HG03196 (cell line): ENCODE results near the gene RANBP3.
"Not testable (repeated sequence)": the region's sequence is repeated elsewhere in the genome, so short reads cannot be mapped to it uniquely, and the experiment has no call there.

Source experiments
- ATAC-seq: cut with Tn5 transposase; IDR thresholded peaks from one replicate; pipeline ENCODE4 v1.9.1; 2021; ENCODE audit not compliant: unreplicated experiment

The RANBP3 gene

DNA sequence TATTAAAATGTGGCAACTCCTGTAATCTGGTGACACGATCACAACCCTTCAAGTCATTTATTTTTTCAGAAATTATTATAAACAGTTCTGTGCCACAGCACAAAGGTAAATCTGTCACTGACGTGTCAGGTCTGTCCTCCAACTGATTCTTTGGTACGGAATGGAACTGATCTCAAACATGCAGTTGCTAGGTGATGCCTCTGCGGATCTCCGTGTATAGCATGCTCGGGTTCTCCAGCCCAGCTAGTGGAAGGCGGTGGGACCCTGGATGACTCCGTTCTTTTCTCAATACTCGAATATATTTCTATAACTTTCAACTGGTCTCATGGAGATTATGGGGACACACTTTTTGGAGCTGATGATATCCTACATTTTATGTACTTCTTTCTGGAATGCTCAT is 11.0 kb downstream of the RANBP3 start:
- ATAC-seq, result no peak

DNA sequence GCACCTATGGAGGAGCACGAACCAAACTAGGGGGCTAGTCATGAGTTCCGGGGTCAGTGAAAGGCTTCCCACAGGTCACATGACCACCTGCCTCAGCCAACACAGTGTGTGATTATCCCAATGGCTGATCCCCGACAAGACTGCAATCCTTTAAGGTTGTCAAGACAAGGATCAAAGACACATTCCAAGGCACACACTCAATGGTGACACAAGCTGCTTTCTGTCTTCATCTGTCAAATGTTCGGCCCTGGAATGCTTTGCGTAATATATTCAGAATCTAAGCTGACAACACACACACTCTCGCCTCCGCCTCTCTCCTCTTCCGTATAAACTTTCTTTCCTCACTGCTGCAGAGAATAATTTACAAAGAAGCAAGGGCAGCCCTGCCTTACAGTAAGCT is 11.7 kb downstream of the RANBP3 start:
- ATAC-seq, result no peak

DNA sequence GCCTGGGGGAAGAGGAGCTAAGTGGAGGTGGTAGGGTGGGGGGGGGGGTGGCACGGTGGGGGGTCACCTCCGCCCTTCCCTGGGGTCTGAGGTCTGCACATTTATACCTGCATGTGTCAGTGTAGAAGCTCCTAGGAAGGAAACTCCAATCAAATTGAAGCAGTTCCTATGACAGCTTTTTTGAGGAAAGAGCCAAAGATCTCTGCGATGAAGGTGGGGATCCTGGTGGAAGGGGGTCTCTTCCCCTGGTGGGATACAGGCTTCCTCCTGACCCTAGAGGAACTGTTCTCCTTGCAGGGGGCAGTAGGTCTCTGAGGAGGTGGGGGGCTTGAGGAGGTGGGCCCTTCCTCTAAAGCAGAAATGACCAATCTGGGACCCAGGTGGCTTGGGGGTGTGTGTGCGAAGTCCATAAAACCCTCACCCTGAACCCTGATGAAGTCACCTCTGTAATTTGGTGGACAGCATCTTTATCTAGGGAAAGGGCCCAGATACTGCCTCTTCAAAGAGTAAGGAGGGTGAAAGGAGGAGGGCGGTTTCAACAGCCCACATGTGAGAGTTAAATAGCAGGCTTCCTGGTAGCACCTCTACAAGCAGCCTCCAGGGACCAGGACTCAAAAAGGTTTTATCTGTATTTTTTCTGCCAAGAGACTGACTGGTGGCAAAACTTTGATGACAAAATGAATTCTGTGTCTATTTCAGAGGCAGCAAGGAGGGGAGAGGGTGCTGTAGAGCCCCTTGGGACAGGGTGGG is 12.9 kb downstream of the RANBP3 start:
- no peak for ATAC-seq

DNA sequence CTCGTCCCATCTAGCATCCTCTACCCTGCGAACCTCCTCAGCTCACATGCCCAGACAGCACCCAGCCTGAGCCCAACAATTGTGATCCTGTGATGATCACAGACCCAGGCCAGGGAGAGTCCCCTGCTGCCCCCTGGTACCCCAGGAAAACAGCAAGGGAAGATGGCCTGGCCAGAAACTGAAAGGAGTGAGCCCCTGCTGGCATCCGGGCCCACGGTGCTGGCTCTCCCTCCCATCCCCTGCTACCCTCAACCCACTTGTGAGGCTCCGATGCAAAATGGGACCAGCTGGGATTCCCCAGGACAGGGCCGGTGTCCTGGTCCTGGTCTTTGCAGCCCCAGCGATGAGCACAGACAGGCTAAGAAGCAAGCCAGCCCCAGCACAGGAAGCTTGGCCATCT is 14.1 kb downstream of the RANBP3 start:
- ATAC-seq, result no peak

DNA sequence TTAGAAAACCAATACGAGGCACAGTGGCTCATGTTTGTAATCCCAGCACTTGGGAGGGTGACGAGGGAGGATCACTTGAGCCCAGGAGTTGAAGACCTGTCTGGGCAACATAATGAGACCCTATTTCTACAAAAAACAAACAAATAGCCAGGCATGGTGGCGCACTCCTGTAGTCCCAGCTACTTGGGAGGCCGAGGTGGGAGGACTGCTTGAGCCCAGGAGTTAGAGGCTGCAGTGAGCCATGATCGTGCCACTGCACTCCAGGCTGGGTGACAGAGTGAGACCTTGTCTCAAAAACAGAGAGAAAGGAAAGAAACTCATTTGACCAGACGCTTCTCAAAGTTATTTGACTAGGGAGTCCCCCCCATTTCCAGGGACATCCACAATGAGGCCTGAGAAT is 14.7 kb downstream of the RANBP3 start:
- not testable (repeated sequence) for ATAC-seq

DNA sequence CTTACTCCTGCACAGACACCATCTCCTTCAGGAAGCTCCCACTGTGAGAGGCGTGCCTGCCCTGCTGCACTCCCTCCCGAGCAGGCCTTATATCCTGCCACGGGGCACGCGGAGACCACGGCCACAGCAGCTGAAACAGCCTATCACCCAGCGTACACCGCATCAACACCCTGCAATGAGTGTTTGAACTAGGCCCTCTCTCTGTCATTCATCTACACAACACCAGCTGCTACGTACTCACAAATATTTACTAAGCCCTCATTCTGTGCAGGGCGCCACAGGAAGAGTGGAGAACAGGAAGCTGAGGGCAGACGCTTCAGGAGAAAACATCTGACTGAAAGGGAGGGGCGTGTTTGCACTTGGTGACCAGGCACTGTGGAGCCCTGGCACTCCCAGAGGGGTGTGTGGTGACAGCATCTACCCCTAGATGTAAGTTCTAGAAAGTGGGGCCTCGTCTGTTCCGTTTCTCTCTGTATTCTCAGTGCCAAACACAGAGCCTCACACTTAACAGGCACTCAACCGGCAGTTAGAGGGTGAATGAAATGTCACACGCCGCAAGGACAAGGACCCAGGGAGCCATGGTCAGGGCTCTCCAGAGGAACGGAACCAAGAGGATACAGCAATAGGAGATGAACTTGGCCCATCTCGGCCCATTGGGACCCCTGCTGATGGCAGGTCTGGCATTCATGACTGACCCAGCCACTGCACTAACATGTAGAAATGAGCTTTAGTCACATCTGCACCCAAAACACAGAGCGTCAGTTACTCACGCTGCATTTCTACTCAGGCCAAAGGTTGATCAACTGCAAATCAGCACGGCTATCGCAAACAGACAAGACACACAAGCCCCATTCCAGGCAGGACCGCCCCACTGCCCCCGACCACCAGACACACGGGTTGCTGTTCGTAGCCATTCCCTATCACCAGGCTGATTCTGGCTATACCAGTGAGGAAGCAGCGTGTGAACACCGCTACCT is 15.7 kb downstream of the RANBP3 start:
- ATAC-seq, result no peak

DNA sequence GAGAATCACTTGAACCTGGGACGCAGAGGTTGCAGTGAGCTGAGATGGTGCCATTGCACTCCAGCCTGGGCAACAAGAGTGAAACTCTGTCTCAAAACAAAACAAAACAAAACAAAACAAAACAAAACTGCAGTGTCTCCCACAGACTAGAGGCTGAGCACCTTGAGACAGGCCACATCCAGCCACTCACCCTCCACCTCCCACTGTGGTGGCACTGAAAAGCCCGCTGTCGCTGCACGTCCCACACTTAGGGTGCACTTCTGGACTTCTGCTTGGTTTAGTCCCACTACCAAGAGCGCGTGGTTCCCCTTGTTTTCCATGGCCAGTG is 16.3 kb downstream of the RANBP3 start:
- ATAC-seq, result not testable (repeated sequence)

DNA sequence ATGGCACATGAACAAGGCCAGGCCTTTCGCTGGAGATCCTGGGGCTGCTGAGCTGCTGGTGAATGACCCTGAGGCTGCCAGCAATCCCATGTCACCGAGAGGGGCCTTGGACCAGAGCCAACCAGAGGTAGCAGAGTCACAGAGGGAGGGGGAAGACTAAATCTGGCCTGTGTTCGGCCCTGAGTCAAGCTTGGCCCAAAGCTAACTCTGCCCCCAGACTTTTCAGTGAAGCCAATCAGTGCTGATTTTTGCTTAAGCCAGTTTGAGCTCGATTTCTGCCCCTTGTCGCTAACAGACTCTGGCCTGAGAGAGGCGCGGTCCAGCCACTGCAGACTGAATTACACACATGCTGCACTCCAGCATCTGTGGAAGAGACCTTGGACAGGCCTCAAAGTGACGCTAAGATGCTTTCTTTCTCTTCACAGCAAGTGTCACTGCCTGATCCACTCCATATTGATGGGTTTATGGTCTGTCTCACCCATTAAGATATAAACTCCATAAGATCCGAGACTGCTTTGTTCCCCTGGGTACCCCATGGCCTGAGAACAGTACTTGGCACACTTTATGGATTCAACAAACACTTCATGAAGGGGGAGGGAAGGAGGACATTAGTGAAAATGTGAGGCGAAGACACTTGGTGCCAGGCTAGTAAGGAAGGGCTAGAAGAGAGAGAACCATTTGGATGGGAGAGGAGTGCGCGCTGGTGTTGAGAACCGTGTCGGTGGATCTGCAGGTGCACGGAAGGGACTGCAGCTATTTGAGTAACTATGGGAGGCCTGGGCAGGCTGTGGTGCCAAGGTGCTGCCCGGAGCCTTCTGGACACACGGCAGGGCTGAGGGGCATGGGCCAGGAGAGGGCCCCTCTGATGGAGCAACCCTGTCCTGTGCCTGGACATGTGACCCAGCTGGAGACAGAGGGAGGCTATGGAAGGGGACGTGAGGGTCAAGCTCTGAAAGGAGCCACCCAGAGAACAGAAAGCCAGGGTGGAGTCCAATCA is 17.6 kb downstream of the RANBP3 start:
- no peak for ATAC-seq

DNA sequence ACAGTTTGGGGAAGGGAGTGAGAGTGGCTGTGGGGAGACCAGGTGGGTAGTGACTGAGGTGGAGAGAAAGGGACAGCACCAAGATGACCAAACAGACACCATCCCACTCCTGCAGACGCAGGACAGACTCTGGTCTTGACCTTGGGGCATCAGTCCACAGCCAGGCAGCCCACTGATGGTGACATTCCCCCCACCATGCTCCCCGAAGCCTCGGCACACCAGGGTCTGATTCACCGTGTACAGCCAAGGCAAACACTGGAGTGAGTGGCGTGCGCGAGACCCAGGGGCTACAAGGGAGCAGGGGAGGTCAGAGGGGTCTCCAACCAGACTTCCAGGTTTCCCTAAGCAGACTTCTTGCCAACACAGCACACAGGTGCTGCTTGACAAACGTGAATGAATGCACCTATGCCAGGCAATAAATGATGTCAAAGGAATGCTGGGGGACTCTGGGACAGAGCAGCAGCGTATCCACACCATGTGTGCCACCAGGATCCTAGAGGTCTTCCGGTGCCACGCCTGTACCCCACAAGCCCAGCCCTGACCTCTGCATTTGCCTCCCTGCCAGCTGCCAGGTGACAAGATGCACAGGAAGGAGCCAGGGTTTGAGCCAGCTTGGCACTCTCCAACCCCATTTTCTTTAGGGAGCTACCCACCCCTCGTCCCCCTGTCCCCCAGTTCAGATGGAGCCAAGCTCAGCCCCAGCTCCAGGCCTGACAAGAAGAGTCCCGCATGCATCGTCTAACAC is 18.5 kb downstream of the RANBP3 start:
- no peak for ATAC-seq

DNA sequence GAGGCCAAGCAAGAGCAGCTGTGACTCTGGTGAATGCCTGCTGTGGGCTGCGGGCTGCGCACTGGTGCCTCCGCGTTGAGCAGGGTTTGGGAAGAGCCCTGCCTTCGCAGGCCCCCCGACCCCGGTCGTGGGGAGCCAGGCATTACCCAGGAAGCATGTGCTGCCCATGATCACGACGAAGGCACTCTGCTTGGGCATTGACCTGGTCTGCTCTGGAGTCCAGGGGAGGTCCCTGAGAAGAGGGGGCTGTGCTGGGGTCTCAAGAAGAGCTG is 19.2 kb downstream of the RANBP3 start:
- no peak for ATAC-seq

DNA sequence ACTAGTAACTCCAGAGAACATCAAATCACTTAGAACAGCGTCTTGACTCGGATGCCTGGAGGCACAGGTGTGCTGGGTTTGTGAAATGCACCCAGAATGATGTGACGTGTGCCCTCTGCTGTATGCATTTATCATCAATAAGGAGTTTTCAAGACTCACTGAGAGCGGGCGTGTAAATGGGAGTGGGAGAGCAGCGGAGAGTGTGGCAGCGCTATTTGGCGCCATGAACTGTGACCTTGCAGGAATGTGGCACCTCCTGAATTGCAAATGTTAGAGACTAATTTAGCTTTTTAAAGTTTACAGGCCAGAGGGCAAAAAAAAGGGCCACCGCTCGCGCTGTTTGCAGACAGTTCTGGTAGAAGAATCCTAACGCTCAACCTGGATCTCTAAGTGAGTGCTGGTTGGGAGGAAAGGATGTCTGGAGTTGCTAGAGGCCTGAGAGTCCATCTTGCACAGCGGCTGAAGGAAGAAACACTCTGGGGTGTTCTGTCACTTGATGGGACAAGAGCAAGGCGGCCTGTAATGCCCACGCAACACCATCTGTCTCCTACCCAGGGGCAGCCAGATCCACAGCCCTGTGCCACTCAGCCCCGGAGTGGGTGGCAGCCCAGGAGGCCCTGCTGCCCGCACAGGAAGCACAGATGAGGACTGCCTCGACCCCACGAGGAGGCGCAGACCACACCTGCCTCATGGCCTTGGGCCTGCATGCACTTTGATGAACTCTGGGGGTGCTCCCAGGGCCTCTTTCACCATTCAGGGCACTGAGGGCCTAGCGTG is 19.7 kb downstream of the RANBP3 start:
- ATAC-seq, result no peak

DNA sequence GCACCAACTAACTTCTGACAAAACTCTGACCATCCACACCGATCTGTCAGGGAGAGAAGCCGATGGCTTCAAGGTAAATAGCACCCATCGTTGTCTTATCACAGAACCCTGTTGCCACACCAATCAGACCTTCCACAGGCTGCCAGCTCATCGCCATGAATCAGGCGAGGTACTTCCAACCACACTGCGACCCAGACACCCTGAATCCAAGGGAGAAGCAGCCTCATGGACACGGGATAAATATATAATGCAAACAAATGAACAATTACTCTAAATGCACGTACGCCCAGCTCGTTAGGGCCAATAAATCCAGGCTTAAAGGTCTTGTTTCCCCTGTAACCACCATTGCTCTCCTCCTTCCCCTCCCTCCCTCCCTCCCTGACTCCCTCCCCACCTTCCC is 20.8 kb downstream of the RANBP3 start:
- no peak for ATAC-seq

DNA sequence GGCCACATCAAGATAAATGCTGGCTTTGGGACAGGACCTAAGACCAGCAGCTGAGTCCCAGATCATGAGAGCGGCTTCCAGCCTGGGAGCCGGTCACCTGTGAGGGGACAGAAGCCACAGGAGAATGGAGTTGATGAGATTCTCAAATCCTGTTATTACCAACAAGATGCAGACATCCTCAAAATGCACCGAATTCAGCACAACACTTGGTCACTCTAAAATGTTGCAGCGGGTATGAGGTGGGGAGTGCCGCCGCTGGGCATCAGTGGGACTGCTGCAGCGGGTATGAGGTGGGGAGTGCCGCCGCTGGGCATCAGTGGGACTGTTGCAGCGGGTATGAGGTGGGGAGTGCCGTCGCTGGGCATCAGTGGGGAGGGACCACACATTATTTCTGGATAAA is 21.2 kb downstream of the RANBP3 start:
- ATAC-seq, result no peak

DNA sequence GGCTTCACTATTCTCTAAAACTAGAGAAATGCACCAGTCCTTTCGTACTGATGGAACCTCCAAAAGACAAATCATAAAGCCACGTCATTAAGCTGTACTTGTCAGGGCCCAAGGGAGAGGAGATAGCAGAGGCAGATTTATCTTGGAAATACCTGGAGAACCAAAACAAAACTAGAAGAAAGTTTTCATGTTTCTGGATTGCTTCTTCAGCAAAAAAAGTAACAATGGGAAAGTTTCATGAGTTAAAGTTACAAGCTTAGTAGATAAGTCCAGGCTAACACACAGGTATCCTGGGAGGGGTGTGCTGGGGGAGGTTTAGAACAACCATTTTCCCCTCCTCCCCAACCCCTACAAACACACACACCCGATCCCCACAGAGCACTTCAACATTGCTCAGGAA is 21.6 kb downstream of the RANBP3 start:
- ATAC-seq, result no peak

DNA sequence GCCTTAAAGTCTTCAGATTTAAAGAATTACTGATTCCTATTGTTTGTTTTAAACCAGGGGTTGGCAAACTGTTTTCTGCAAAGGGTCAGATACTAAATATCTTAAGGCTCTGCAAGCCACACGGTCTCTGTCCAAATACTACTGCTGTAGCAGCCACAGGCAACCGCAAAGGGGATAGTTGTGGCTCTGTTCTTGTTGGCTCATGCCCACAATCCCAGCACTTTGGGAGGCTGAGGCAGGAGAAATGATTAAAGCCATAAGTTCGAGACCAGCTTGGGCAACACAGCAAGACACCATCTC is 22.4 kb downstream of the RANBP3 start:
- no peak for ATAC-seq

DNA sequence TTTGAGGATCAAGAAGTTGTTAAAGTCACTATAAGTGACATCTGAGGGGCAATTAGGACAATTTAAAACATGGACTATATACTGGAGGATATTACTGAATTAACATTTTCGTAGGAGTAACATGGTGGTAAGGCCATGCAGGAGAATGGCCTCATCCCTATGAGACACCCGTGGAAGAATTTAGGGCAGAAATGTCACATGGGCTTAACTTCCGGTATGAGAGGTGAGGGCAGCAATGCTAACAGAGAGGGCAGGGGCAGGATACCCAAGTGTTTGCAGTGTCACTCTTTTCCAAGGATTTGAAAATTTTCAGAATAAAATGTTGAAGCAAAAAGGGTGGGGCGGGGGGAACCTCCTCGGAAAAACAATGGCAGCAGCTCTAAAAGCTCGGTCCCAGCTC is 23.6 kb downstream of the RANBP3 start:
- no peak for ATAC-seq

DNA sequence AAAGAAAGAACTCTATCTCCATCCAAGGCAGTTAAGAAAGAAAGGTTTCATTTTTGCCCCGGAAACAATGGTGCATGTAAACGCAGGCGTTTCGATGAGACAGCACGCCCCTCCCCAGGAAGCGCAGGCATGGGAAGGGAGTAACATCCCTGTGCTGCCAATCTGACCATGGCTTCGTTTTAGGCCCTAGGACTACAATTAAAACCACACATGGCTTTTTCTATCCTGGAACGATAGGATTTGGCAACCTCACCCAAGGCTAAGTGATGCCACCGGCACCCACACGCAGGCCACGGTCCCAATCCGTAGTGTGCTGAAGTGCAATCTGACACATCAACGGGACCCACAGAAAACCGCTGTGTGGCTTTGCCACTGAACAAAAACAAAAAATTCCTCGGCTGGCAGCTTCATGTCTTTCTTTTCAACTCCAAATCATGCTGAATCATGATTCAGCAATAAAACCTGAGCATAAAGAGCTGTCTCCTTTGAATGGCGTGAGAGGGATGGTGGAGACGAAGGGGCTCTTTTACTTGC is 24.2 kb downstream of the RANBP3 start:
- no peak for ATAC-seq

DNA sequence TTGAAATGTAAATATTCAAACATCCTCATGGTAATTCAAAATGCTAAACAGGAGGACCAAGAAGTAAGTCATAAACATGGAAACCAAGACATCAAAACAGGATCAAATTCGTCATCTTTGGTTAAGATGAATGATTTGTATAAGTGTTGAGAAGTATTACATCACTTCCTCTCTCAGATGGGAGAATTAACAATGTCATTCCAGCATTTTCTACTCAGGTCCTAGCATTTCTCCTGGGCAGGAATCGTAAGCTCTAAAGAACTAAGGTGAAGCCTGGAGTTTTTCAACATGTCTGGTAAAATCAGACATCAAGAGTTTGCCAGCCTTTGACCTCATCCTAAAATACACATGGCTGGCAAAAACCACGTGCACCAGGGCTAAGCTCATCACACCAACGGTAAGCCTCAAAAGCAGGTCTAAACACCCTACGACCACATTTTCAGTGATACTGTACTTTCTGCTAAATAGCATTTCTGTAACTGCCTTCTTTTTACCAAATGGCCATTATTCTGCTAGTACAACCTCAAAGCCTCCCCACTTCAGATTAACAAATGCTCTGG is 24.8 kb downstream of the RANBP3 start:
- ATAC-seq, result no peak

DNA sequence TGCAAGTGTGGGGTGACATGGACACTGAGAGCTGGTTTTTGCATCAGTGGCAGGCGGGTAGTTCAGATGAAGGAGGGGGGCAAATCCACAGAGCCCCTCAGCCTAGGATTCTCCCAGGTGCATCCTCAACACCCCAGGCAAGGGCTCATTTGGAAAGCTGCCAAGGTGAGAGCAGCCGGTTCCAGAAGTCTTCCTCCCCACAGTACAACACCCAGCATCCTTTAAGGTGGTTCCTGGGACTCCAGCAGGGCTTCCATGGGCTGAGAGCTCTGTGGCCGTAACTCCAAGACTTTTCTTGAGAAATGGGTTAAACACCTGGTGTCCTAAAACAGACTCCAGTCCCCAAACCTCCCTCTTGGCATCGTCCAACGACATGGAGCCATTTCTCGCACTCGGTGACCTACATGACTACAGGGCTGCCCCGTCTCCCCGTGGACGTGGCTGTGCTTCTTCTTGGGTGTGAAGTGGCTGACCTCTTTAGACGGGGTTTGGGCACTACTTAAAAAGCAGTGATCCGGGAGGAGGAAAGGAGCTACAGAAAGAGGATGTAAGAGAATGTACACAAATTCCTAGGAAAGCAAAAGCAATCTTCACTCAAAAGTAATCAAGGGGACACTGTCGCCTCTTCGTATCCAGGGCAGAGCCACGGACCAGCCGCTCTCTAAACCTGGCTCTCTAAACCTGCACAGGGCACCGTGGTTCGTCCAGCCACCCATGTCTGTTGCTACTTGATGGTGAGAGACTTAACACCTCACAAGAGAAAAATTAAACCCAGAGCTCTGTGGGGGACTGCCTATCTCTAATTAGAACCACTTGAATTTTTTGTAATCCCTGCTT is 25.5 kb downstream of the RANBP3 start:
- no peak for ATAC-seq
